ENCODE data around the gene PDZD2.

PDZD2 gene

DNA sequence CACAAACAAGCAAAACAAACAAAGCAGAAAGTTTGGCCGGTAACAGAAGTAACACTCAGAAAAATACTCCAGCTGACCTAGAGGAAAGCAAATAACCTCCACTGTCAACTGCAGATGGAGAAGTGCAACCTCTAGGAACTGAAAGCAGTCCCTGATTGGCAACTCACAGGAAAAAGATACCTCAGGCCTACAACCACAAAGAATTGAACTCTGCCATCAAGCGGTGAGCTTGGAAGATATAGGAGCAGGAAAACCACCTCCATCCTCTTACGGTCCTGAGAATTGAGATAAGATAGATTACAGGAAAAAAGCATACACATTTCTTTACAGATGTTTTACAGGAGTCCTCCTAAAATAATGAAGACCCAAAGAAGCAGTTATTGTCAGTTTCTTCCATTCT is 184.5 kb downstream of the PDZD2 start:
- TF ChIP-seq, protein P1, sequence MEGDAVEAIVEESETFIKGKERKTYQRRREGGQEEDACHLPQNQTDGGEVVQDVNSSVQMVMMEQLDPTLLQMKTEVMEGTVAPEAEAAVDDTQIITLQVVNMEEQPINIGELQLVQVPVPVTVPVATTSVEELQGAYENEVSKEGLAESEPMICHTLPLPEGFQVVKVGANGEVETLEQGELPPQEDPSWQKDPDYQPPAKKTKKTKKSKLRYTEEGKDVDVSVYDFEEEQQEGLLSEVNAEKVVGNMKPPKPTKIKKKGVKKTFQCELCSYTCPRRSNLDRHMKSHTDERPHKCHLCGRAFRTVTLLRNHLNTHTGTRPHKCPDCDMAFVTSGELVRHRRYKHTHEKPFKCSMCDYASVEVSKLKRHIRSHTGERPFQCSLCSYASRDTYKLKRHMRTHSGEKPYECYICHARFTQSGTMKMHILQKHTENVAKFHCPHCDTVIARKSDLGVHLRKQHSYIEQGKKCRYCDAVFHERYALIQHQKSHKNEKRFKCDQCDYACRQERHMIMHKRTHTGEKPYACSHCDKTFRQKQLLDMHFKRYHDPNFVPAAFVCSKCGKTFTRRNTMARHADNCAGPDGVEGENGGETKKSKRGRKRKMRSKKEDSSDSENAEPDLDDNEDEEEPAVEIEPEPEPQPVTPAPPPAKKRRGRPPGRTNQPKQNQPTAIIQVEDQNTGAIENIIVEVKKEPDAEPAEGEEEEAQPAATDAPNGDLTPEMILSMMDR (conservative IDR thresholded peaks at IDR 0.05; ENCODE audit: low read length) = peak; percentile 44
- TF ChIP-seq EZH2phosphoT487 (IDR thresholded peaks at IDR 0.05; ENCODE audit: borderline replicate concordance) = no peak

DNA sequence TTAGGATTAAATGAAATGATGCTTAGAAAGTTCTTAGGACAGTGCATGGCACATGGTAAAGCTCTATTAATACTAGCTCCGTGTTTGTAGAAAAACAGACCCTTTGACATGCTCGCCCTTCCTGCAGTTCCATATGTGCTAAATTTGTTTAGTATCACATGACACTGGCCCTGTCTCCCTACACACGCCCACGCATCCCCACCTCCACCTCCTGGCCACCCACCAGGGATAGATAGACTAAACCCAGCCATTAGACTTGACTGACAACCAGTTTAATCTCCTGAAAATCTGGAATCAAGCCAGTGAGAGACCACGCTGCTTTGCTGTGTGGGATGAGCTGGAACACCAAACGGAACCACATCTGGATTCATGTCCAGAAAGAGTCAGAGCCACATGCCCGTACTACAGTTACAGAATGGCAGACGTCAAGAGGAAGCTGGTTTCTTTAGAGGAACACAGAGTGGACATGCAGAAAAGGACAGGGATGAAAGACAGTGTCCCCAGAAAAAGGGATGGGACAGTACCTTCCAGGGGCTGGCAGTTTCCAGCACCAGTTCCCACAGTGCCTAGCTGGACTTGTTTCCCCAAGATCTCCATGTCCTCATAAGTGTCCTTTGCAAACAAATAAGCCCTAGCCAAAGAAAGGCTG is 186.1 kb downstream of the PDZD2 start:
- Histone ChIP-seq H3F3A (ENCODE audit: low read depth) (no peaks in the 10 kb centered on the region), H3K4me2 (ENCODE audit: low read depth, low read length, poor library complexity, severe bottlenecking) (peak overlapping the region; percentile 65), H2AFZ (ENCODE audit: low read length) (peak overlapping the region; percentile 87), H3K36me3 (ENCODE audit: insufficient read depth, low read length) (no peaks in the 10 kb centered on the region), H3K9me3 (ENCODE audit: insufficient read depth, low read depth, low read length) (peaks cover 11% of the 10 kb centered on the region; the same call in 1 of the 2 replicates), H3K27me3 (ENCODE audit: insufficient read depth, low read length, poor library complexity, severe bottlenecking) (no peaks in the 10 kb centered on the region), H3K4me3 (ENCODE audit: low read length, poor library complexity, severe bottlenecking) (no peak overlapping the region), H3K9me2 (replicated peaks; ENCODE audit: low read depth, low read length) (no peaks in the 10 kb centered on the region), H4K20me1 (ENCODE audit: insufficient read depth, low read length, poor library complexity, severe bottlenecking) (no peaks in the 10 kb centered on the region), H3K4me1 (ENCODE audit: insufficient read depth, low read length, poor library complexity, severe bottlenecking) (peaks cover 39% of the 10 kb centered on the region), H3K79me2 (ENCODE audit: insufficient read depth, low read length) (no peaks in the 10 kb centered on the region), H3K9ac (ENCODE audit: low read depth, low read length, poor library complexity, severe bottlenecking) (peak overlapping the region; percentile 25)
- no peak for TF ChIP-seq EZH2phosphoT487 (IDR thresholded peaks at IDR 0.05; ENCODE audit: borderline replicate concordance)
- TF ChIP-seq, protein P1 (conservative IDR thresholded peaks at IDR 0.05; ENCODE audit: low read length) = no peak

More for the DNA sequence above, 184.5 kb downstream of the PDZD2 start:
- H3K4me3 ChIP-seq (ENCODE audit: low read length, poor library complexity, severe bottlenecking) = no peak overlapping the region
- H3K9me2 ChIP-seq (replicated peaks; ENCODE audit: low read depth, low read length) = no peaks in the 10 kb centered on the region
- peaks cover 39% of the 10 kb centered on the region for H3K4me1 ChIP-seq (ENCODE audit: insufficient read depth, low read length, poor library complexity, severe bottlenecking)
- peak overlapping the region; percentile 43 for H3K4me2 ChIP-seq (ENCODE audit: low read depth, low read length, poor library complexity, severe bottlenecking)
- no peaks in the 10 kb centered on the region for H4K20me1 ChIP-seq (ENCODE audit: insufficient read depth, low read length, poor library complexity, severe bottlenecking)
- H3K36me3 ChIP-seq (ENCODE audit: insufficient read depth, low read length) = no peaks in the 10 kb centered on the region
- H3K79me2 ChIP-seq (ENCODE audit: insufficient read depth, low read length) = no peaks in the 10 kb centered on the region
- H3K9me3 ChIP-seq (ENCODE audit: insufficient read depth, low read depth, low read length) = peaks cover 5% of the 10 kb centered on the region; the same call in 1 of the 2 replicates
- no peak overlapping the region for H2AFZ ChIP-seq (ENCODE audit: low read length)
- H3K9ac ChIP-seq (ENCODE audit: low read depth, low read length, poor library complexity, severe bottlenecking) = peak overlapping the region; percentile 25
- no peaks in the 10 kb centered on the region for H3K27me3 ChIP-seq (ENCODE audit: insufficient read depth, low read length, poor library complexity, severe bottlenecking)
- H3F3A ChIP-seq (ENCODE audit: low read depth) = no peaks in the 10 kb centered on the region

DNA sequence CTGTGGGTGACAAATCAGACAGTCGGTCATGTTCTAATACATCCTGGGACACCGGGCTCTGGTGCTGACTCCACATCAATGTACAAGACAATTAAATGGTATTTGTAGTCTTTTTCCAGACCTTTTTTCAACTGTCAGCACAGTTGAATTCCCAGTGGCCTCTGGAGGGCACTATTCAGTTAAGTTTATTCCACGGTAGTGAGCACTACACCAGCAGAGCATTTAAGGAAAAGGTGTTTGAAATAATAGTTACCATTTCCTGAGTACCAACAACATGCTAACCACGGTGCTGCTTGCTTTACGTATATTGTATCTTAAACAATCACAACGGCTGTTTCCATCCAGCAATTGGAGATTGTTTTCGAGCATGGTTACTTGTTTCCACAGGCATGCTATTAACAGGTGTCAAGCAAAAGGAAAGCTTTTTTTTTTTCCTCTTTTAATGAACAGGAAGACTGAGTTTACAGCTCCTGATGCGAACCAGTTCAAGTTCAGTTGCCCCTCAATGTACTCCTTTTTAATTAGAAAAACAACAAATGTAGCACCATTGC is 186.7 kb downstream of the PDZD2 start:
- Histone ChIP-seq H2AFZ (ENCODE audit: low read length) (peak overlapping the region; percentile 87), H3K9me2 (replicated peaks; ENCODE audit: low read depth, low read length) (no peaks in the 10 kb centered on the region), H3K9ac (ENCODE audit: low read depth, low read length, poor library complexity, severe bottlenecking) (peak overlapping the region; percentile 25), H3K9me3 (ENCODE audit: insufficient read depth, low read depth, low read length) (peaks cover 11% of the 10 kb centered on the region; the same call in 1 of the 2 replicates), H3K4me3 (ENCODE audit: low read length, poor library complexity, severe bottlenecking) (peak overlapping the region; percentile 37), H3K79me2 (ENCODE audit: insufficient read depth, low read length) (no peaks in the 10 kb centered on the region), H3K27me3 (ENCODE audit: insufficient read depth, low read length, poor library complexity, severe bottlenecking) (no peaks in the 10 kb centered on the region), H3K4me1 (ENCODE audit: insufficient read depth, low read length, poor library complexity, severe bottlenecking) (peaks cover 33% of the 10 kb centered on the region), H3K4me2 (ENCODE audit: low read depth, low read length, poor library complexity, severe bottlenecking) (peak overlapping the region; percentile 65), H3K36me3 (ENCODE audit: insufficient read depth, low read length) (no peaks in the 10 kb centered on the region), H4K20me1 (ENCODE audit: insufficient read depth, low read length, poor library complexity, severe bottlenecking) (no peaks in the 10 kb centered on the region), H3F3A (ENCODE audit: low read depth) (no peaks in the 10 kb centered on the region)
- TF ChIP-seq EZH2phosphoT487 (IDR thresholded peaks at IDR 0.05; ENCODE audit: borderline replicate concordance) = no peak
- TF ChIP-seq, protein P1 (conservative IDR thresholded peaks at IDR 0.05; ENCODE audit: low read length) = peak; percentile 89

All from Loucy (cell line).